Activated CD4-positive, CD25-positive, alpha-beta regulatory T cell (primary cell): ENCODE results near the gene STX2.
"Not testable (repeated sequence)": the region's sequence is repeated elsewhere in the genome, so short reads cannot be mapped to it uniquely, and the experiment has no call there.

Experiments
- DNase-seq, 4 experiments: peaks; one replicate each; lab custom pipeline; 2025; lab: John Stamatoyannopoulos, UW

The STX2 gene

DNA sequence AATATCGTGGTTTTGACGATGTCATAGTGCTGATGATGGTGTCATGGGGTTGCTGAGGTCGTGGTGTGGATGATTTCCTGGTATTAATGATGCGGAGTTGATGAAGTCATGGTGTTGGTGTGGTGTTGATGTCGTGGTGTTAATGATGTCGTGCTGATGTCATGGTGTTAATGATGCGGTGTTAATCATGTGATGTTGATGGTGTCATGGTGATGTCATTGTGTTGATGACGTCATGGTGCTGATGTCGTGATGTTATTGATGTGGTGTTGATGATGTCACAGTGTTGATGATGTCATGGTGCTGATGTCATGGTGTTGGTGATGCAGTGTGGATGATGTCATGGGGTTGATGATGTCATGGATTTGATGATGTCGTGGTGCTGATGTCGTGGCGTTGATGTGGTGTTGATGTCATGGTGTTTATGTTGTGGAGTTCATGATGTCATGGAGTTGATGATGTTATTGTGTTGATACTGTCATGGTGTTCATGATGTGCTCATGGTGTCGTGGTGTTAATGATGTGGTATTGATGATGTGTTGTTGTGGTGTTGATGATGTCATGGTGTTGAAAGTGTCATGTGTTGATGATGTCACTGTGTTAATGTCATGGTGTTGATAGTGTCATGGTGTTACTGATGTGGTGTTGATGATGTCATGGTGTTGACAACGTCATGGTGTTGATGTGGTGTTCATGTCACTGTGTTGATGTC lies 74.4 kb downstream of the STX2 start:
- no peak for DNase-seq

DNA sequence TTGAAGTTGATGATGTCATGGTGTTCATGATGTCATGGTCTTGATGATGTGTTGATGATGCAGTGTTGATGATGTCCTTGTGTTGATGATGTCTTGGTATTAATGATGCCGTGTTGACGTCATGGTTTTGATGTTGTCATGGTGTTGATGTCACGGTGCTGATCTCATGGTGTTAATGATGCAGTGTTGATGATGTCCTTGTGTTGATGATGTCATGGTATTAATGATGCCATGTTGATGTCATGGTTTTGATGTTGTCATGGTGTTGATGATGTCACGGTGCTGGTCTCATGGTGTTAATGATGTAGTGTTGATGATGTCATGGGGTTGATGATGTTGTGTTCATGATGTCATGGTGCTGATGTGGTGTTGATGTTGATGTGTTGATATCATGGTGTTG lies 75.0 kb downstream of the STX2 start:
- no peak for DNase-seq

DNA sequence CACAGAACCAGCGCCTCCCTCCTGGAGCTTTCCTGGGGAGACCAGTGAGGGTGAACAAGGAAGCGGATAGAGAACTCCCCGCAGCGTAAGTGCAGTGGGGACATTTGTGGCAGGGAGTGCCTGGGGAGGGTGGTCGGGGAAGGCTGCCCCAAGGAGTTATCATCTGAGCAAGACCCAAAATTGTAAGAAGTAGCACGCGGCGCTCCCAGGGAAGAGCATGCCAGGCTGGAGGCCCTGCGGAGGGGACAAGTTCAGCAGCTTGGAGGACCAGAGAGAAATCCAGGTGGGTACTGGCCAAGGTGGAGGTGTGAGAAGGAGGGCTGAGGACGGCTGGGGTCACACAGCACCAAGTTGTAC lies 76.8 kb downstream of the STX2 start:
- DNase-seq: no peak

DNA sequence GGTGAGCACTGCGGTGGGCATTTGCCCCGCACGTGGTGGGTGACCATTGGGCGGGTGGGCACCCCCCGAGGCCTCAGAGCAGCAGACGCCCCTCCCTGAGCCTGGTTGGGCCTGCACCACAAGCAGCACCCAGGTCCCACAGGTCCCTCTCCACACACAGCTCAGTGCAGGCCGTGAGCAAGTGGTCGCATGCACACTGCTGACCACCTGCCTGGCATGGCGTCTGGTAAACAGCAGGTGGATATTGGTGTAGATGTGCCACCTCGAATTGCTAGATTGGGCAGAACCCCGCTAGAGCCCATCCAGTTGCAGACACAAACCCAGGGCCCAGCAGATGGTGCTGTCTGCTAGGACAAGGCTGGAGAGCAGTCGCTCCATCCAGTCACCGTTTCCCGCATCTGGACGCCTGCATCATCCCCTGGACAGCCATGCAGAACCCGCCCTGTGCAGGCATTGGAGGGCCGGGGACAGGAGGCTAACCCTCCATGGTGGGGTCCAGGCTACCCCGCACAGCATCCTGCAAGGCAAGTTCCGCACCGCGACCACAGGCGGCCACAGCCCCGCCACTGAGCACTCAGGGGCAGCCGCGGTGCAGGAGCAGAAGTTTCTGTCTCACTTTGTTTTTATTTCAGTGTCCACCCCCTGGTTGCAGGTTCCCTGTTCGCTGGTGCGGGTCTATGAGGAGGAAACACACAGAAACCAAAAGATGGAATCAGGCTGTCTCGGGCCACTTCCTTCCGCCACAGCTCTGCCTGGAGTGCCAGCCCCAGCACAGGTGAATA lies 77.3 kb downstream of the STX2 start:
- peak in 2 of 4 experiments; percentile 9 to 26 for DNase-seq

DNA sequence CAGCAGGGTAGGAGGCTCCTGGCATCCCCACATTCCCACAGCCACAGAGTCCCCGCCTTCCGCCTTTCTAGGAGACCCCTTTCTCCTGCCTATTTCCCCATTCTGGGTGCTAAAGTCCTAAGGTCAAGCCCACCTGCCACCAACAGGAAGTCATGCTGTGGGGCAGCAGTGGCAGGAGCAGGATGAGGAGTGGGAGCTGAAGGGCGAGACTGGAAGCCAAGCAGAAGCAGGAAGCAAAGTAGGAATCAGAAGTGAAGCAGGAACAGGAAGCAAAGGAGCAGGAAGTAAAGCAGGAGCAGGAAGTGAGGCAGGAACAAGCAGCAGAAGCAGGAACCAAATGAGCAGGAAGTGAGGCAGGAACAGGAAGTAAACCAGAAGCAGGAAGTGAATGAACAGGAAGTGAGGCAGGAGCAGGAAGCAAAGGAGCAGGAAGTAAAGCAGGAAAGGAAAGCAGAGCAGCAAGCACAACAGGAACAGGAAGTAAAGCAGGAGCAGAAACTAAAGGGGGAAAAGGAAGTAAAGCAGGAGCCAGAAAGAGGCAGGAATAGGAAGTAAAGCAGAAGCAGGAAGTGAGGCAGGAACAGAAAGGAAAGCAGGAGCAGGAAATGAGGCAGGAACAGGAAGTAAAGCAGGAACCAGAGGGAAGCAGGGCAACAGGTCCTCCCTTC lies 84.7 kb downstream of the STX2 start:
- no peak for DNase-seq

DNA sequence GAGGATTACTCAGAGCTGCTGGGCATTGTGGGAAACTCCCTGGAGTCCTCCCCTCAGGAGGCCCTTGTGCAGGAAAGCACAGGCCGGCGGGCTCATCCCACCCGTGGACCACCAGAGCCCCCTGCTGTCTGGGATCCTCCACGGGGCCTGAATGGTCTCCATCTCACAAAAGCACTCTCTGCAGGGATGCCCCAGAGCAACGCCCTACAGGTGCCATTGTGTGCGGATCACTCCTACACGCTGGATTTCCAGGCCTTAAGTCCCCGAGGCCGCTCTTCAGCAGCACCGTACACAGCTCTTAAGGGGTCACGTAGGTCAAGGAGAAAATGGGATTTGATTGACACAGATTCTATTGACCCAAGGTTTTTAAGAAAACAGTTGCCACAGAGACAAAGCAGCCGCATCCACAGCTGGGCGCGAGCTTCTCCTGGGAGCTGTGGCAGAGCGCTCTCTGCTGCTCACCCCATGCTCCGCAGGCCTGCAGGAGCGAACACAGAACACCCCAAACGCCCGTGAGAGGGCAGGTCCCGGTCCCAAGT lies 86.3 kb downstream of the STX2 start:
- DNase-seq: no peak

DNA sequence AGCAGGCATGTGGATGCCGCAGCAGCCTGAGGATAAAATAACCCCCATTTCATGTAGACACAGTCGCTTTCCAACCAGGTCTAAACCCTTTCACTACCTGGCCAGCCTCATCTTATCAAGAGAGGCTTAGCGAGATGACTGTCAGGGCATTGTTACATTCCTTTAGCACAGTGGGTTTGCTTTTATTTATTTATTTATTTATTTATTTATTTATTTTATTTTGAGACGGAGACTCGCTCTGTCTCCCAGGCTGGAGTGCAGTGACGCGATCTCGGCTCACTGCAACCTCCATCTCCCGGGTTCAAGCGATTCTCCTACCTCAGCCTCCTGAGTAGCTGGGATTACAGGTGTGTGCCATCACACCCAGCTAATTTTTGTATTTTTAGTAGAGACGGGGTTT lies 87.0 kb downstream of the STX2 start:
- DNase-seq: not testable (repeated sequence)

DNA sequence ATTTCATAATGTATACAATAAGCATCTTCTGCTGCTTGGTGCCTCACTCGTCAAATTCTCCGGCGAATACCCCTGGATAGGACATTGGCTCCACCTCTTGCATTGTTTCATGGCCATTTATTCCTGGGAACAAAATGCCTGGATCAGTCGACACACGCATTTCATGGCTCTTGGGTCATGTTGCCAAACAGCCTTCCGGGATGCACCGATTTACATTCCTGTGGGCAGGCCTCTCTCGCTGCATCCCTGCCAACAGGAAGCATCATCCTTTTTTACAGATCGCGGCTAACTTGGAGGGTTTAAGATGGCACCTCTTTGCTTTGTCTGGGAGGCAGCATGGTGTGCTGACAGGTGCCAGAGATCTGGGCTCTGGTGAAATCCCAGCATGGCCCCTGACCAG lies 90.3 kb downstream of the STX2 start:
- no peak for DNase-seq

DNA sequence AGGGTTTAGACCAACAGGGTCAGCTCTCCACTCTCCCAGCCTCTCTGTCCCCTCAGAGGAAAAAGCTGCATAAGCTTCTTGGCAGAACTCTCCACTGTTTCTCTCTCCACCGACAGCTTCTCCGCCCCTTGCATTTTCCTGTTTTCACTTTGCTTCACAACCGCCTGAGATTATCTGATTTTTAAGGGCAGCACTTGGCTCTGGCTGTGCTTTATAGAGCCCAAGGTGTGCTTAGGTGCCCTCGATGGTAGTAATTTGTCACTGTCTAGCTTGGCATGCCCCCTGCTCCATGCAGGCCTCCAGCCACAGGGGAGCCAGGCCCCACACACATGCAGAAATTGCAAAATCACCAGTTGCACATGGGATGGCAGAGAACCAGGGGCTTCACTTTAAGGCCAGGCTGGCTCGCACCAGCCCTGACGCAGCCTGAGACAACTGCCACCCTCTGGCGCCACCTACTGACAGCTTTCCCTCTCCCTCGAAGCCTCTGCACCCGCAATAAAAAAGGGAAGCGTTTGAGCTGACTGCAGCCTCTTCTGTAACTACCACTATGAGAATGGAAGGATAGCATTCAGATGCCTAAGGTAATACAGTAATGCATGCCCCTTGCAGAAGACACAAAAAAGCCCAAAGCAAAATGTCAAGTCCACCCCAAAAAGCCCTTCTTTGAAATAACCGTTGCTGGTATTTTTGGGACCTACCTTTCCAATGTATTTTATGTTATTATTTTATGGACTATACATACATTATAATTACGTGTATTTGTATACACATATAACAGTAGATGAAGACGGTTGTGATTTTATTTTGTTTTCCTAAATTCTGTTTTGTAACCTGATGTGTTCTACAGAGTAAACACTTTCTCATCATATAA lies 90.9 kb downstream of the STX2 start:
- peak; percentile 24 to 60 (median 38) for DNase-seq

DNA sequence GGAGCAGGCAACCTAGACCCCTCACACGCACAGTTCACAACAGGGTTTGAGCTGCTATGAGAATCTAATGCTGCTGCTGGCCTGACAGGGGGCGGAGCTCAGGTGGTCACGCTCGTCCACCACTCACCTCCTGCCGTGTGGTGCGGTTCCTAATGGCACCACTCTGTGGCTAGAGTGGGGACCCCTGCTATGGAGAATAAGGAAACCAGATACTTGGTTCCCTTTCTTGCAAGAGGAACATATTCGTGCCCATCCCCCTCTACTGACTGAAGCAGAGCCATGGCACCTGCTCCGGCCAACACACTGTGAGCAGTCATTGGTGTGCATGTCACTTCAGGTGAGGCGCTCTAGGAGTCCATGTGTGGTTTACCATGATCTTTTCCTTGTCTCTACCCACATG lies 92.5 kb downstream of the STX2 start:
- no peak for DNase-seq

DNA sequence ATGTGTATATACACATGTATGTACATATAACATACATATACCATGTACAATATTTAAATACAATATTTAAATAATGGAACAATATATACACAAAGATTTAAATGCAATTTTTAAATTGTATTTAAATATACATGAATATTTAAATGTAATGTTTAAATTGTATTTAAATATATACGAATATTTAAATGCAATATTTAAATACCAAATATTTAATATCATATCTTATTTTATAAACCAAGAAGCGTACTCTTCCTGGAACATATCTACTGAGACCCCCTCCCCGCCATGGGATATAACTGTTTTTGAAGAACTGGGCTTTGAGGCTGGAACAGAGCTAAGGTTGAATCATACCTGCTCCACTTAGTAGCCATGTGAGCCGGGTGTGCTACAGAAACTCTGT lies 93.1 kb downstream of the STX2 start:
- no peak for DNase-seq

DNA sequence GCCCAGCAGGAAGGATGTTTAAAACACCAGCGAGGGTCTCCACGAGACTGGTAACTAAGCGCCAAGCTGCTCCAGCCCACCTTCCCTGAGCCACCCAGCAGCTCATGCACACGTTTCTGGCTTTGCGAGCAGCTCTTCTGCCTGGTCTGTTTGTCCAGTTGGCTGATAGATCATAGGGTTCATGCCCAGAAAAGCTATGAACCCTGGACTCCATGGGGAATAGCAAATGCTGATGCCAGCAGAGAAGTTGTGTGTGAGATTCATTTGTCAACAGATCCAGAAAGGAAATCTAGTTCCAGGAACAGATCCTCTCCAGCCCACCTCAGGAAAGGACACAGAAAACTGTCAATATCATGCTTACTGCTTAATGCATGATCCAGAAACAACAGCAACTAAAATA lies 94.8 kb downstream of the STX2 start:
- no peak for DNase-seq

DNA sequence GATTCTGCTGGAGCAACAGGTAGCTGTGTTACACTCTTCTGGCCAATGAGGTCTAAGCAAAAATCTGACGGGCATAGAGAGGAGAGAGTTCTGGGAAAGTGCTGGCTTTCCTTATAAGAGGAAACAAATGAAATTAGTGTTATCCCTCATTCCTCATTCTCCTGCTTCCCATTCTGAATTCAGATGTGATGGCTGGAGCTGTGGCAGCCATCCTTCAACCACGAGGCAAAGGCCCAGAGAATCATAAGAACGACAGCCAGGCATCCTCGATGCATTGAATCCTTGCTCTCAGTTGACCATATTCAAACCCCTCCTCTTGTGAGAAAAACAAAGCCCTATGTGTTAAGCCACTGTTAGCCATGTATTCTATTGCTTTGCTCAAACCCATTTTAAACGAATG lies 95.4 kb downstream of the STX2 start:
- no peak for DNase-seq

DNA sequence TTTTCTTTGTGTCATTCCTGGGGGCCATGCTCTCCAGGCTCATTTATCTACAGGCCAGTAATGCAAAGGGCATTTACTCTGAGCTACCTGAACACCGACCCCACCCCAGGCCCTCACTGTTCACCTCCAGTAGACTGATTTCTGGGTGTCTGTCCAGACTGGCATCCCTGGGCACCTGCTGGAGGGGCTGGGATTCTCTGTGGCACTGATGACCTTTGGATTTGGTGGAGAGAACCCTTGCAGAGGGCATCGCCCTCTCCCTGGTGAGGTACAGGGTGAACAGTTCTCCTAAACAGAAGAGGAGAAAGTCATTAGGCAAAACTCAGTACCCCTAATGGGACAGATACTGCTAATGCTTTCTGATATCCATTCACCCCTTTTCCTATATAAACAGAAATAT lies 95.9 kb downstream of the STX2 start:
- DNase-seq: no peak

DNA sequence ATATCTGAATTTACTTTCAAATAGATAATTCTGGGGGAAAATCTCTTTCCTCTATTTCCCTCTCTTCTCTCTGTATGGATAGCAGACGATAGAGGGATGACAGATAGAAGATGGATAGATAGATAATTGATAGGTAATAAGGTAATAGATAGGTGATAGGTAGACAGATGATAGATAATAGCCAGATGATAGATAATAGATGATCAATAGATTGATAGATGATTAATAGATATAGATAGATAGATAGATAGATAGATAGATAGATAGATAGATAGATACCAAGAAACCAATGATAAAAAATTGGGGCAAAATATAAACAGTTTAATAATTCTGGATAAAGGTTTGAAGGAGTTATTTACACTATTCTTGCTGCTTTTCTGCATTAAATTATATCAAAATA lies 96.3 kb downstream of the STX2 start:
- DNase-seq: no peak

DNA sequence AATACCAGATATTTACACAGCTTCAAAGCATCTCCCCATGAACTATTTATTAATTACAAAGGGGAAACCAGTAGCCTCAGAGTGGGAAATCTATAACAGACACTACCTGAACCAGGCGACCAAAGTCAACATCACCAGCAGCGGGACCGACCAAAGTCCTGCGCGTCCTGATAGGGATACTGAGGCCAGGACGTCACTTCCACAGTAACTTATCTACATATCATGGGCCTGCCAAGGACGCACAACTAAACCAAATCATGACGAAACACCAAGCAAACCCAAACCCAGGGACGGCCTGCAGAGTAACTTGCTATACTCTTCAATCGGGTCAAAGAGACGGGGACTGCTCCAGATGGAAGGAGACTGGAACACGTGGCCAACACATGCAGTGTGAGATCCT lies 96.9 kb downstream of the STX2 start:
- no peak for DNase-seq
